ENCODE measurements around the gene CCT8L2. TPM values are rescaled to one million over a fixed set of nuclear protein-coding genes. Genes with fewer than 3 reads are reported as not detected.
"Not testable (repeated sequence)": the region's sequence is repeated elsewhere in the genome, so short reads cannot be mapped to it uniquely, and the experiment has no call there.

Gene CCT8L2
- total and polyA plus RNA-seq, 2 experiments from 2014 or later = not detected

- no peak for TF ChIP-seq CTCF (conservative IDR thresholded peaks at IDR 0.05; ENCODE audit: low read depth in 2 of 2)
- TF ChIP-seq POLR2AphosphoS5 (IDR thresholded peaks at IDR 0.05; ENCODE audit: low read depth) = no peak
- TF ChIP-seq, protein P1, sequence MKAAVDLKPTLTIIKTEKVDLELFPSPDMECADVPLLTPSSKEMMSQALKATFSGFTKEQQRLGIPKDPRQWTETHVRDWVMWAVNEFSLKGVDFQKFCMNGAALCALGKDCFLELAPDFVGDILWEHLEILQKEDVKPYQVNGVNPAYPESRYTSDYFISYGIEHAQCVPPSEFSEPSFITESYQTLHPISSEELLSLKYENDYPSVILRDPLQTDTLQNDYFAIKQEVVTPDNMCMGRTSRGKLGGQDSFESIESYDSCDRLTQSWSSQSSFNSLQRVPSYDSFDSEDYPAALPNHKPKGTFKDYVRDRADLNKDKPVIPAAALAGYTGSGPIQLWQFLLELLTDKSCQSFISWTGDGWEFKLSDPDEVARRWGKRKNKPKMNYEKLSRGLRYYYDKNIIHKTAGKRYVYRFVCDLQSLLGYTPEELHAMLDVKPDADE (IDR thresholded peaks at IDR 0.05) = no peak
- TF ChIP-seq, protein P2, sequence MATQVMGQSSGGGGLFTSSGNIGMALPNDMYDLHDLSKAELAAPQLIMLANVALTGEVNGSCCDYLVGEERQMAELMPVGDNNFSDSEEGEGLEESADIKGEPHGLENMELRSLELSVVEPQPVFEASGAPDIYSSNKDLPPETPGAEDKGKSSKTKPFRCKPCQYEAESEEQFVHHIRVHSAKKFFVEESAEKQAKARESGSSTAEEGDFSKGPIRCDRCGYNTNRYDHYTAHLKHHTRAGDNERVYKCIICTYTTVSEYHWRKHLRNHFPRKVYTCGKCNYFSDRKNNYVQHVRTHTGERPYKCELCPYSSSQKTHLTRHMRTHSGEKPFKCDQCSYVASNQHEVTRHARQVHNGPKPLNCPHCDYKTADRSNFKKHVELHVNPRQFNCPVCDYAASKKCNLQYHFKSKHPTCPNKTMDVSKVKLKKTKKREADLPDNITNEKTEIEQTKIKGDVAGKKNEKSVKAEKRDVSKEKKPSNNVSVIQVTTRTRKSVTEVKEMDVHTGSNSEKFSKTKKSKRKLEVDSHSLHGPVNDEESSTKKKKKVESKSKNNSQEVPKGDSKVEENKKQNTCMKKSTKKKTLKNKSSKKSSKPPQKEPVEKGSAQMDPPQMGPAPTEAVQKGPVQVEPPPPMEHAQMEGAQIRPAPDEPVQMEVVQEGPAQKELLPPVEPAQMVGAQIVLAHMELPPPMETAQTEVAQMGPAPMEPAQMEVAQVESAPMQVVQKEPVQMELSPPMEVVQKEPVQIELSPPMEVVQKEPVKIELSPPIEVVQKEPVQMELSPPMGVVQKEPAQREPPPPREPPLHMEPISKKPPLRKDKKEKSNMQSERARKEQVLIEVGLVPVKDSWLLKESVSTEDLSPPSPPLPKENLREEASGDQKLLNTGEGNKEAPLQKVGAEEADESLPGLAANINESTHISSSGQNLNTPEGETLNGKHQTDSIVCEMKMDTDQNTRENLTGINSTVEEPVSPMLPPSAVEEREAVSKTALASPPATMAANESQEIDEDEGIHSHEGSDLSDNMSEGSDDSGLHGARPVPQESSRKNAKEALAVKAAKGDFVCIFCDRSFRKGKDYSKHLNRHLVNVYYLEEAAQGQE (IDR thresholded peaks at IDR 0.05; ENCODE audit: unreplicated experiment) = no peak
- no peak for TF ChIP-seq CREB1 (CRISPR knock-in tag; IDR thresholded peaks at IDR 0.05; ENCODE audit: low read depth)
- no peak for TF ChIP-seq NANOG (IDR thresholded peaks at IDR 0.05; ENCODE audit: borderline replicate concordance)
- no peak for TF ChIP-seq EZH2phosphoT487 (IDR thresholded peaks at IDR 0.05; ENCODE audit: unreplicated experiment)
- TF ChIP-seq ZNF114 (CRISPR knock-in tag; IDR thresholded peaks at IDR 0.05) = no peak
Observed at GRCh38 chr22:16594026-16594425, 1.4 kb upstream of the CCT8L2 start (continued).

GRCh38 chr22:16592231-16592630 is 379 bp downstream of the CCT8L2 start:
- not testable (repeated sequence) for H3K27ac Mint-ChIP-seq; DNase-seq (ENCODE audit: low spot score); H3K4me1 ChIP-seq (ENCODE audit: insufficient read depth); H3K79me2 ChIP-seq (replicated peaks; ENCODE audit: insufficient read depth); ATAC-seq; H3K4me1 Mint-ChIP-seq; H3K4me3 Mint-ChIP-seq; H2AFZ ChIP-seq; H3K36me3 ChIP-seq (ENCODE audit: insufficient read depth); H3K27ac ChIP-seq (ENCODE audit: low read depth); H3K27me3 ChIP-seq (ENCODE audit: insufficient read depth); H3F3A ChIP-seq (replicated peaks; ENCODE audit: low read depth); H3K27me3 Mint-ChIP-seq (ENCODE audit: insufficient read depth, low read depth, poor library complexity); H3K9me2 ChIP-seq (ENCODE audit: insufficient read depth); H4K20me1 ChIP-seq (replicated peaks; ENCODE audit: insufficient read depth); H3K4me3 ChIP-seq; H3K4me2 ChIP-seq
- H3K9me3 Mint-ChIP-seq = peaks cover 90% of the 10 kb centered on the region
- peaks cover 36% of the 10 kb centered on the region for H3K36me3 Mint-ChIP-seq (ENCODE audit: low read depth)

DNA sequence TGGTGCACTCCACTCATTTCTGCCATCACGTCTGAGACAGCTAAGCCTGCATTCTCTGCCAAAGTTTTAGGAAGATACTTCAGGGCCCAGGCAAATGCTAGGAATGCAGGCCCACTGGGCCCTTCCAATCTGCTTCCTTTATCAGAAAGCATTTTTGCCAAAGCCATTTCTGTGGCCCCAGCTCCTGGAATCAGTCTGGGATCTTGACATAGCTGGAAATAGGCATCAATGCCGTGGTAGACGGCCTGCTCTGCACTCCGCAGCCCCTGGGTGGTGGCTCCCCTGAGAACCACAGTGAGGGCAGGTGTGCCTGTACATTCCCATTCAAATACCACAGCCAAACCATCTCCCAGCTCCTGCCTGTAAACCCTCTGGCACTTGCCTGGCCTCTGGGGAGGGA is 1.5 kb downstream of the CCT8L2 start:
- ATAC-seq; H3K27ac ChIP-seq (ENCODE audit: low read depth); H3K4me3 Mint-ChIP-seq; H3K9me2 ChIP-seq (ENCODE audit: insufficient read depth); H3K36me3 ChIP-seq (ENCODE audit: insufficient read depth); DNase-seq (ENCODE audit: low spot score); H3K27me3 Mint-ChIP-seq (ENCODE audit: insufficient read depth, low read depth, poor library complexity); H4K20me1 ChIP-seq (replicated peaks; ENCODE audit: insufficient read depth); H3K4me1 Mint-ChIP-seq; H3F3A ChIP-seq (replicated peaks; ENCODE audit: low read depth); H3K27ac Mint-ChIP-seq; H3K27me3 ChIP-seq (ENCODE audit: insufficient read depth); H3K4me1 ChIP-seq (ENCODE audit: insufficient read depth); H3K4me2 ChIP-seq; H3K79me2 ChIP-seq (replicated peaks; ENCODE audit: insufficient read depth); H3K4me3 ChIP-seq; H2AFZ ChIP-seq: not testable (repeated sequence)
- Mint-ChIP-seq H3K36me3 (ENCODE audit: low read depth) (peaks cover 30% of the 10 kb centered on the region), H3K9me3 (peaks cover 87% of the 10 kb centered on the region)
